IPS-NIHi7 (cell line): ENCODE measurements around the gene CLCA4.

Experiments used
- DNase-seq: peaks from one replicate; pipeline ENCODE4 v3.0.0; 2012; ENCODE audit warnings: mixed read lengths; ENCODE audit errors: extremely low spot score

CLCA4 gene

GRCh38 chr1:86618358-86618757 is 71.5 kb downstream of the CLCA4 start:
- DNase-seq, result no peak

DNA sequence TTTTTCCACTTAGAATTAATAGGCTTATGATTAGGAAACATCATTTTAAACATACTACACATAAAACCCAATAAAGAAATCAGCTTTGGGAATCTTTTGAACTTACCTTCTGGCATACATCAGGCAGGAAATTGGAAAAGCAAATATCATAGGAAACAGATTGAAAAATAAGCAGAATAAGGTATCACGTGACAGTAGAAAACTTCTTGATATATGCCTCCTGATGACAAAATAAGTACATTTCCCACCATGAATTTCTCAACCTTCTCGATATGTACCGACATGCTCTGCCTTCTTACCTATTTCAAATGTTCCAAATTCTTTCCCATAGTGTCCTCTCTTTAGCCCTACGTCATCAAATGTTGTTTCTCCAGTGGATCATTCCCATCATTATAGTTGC is 72.4 kb downstream of the CLCA4 start:
- no peak for DNase-seq

DNA sequence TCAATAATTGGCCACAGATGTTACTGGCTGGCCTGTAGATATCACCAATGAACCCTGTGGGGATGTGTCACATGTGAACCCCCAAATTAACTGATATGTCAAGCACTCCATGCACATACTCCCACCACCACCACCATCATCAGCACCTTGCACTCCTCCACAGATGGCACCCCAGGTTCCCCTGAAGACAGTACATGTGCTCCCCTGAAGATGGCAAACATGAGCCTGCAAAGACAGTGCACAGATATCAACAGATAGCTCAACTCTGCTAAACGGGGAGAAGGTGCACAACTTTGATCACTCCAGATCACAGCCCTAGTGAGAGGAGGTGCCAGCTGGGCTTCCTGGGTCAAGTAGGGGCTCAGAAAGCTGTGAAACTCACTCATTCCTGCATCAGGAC is 74.4 kb downstream of the CLCA4 start:
- DNase-seq, result no peak
